NCI-H2029 (cell line): ENCODE measurements around the gene TACR2.

Experiments
- DNase-seq: peaks from one replicate; lab custom pipeline; 2025; lab: John Stamatoyannopoulos, UW

TACR2 gene

DNA sequence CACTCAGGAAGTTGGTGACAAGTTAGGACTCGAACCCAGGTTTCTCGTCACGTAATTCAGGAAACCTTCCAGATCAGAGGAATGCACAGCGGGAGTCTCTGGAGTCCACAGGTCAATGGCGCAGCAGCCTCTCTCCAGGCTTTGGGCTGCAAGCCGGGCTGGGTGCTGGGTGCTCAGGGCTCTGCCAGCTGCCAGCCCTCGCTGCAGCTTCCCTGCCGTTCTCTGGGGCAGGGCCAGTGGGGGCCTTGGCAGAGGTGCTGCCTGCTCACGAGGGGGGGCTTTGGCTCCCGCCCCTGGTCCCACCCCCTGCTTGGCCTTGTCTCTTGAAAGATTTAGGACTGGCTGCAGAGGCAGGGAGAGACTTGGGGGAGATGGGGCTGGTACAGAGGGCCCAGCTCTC lies at the start of gene TACR2:
Gene TACR2 (minus strand): TSS at position 224 of the 400 bp plus-strand sequence. CDS start 595 bp downstream, outside the sequence.
- no peak for DNase-seq

DNA sequence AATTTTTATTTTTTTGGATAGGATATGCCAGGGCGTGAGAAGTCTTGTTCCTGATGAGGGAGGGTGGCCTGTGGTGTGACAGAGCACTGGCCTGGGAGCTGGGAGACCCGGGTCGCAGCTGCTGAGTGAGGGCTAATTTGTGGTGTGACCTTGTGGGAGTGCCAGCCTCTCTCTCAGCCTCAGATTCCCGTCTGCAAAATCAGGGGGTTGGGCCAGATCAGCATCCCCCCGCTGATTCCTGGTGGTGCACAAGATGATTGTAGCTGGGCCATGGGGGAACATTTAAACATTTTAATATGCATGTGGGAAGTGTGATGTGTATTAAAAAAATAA lies 49.4 kb upstream of the TACR2 start:
- no peak for DNase-seq

DNA sequence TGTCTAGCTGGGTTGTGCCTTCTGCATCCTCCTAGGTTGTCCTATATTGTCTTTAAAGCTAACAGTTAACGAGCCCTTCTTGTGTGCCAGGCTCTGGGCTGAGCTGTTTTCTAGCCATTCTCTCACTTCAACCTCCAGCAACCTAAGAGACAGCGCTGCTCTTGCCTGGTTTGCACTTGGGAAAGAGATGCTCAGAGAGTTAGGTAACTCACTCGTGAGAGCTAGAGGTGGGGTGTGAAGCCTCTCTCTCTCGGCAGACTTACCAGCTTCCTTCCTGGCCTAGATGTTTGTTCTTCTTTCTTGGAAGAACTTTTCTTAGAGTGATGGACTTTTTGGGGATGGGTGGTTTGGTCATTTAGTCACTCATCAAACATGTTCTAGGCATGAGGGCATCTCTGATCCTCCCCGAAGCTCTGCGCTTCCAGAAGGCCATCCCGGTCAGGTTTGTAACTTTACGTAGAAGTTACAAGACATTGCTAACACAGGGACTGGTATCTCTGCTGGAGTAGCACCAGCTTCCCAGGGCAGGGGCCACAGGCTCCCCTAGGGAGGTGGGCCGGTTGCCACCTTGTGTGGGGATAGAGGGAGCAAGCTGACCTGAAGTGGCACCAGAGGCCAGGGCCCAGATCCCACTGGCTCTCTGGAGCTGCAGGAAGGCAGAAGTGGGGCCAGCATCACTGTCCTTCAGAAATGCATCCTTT lies 48.9 kb upstream of the TACR2 start:
- DNase-seq, result no peak

DNA sequence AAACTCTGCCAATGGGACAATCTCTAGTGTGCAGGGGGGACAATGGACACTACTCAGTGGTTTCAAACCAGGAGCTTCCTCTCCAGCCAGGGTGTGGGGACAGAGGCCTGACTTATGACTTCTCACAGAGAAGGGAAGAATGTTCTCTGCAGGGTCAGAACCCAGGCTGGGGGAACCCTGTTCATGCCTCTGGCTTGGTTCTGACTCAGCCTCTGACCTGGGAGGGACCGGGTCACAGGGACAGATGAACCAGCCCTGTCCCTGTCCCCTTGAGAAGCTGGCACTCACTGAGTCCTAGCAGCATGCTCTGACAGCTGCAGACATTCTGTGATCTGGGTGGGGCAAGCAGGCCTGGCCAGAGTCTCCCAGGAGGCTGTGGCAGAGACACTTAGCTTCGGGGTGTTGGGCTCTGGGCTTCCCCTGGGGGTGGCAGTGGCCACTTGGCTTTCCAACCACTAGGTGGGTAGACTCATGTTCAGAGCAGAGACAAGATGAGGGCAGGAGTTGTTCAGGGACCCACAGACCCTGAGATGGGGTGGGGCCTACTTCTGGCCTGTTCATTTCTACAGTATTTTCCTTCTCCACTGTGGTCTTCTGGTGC lies 48.2 kb upstream of the TACR2 start:
- DNase-seq, result no peak

DNA sequence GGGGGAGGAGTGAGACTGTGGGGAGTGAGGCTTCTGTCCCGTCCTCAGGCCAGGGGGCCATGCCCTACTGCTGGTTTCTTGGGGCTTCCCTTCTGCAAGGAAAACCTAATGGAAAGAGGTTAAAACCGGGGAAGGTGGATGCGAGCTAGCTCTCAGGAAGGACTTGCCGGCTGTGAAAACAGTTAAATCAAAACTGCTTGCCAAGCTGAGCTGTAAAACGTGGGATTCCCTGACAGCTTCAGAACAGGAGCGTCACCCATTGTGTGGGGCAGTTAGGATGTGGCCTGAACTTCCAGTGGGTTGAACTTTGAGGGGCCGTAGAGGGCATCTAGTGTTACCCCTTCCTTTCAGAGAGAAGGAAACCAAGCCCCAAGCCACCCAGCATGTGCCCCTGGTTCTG lies 47.7 kb upstream of the TACR2 start:
- DNase-seq, result no peak

DNA sequence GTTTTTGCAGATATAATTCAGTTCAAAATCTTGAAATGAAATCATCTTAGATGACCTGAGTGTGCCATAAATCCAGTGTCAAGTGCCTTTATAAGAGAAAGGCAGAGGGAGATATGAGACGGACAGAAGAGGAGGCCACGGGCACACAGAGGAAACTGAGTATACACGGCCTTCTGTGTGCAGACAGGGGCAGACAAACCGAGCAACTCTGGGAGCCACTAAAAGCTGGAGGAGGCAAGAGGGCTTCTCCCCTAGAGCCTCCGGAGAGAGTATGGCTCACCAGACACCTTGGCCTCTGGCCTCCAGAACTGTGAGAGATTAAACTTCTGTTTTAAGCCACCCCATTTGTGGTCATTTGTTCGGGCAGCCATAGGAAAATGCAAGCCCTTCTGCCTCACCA lies 47.2 kb upstream of the TACR2 start:
- DNase-seq, result no peak

DNA sequence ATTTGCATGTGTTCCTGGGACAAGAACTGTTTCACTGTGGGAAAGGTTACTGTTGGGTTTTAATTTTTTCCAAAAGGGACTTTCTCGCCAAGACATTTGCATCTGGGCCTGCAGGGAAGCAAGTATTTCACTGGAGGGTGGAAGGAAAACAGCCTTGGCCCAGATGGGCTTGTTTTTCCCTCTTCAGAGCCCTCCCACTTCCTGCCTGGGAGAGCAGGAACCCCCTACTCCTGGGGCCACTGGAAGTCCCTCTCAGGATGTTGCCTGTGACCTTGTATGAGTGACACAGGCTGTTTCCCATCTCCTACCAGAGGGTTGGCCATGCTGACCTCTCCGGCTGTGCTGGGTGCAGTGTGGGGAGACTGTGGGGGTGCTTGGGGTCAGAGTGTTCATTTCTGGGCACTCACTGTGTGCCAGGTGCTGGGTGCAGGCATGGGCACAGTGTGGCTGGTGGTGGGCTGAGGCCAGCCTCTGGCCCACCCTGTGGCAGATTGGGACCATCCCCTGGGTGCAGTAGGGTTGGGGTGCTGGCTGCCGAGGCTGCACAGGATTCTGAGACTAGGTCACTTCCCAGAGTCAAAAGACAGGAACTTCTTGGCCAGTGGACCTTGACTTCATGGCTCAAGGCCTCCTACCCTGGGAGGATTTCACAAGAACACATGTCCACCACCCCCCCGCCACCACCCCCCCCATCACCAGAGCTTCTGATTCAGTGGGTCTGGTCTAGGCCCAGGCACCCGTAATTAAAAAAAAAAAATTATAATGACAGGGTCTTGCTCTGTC lies 44.7 kb upstream of the TACR2 start:
- DNase-seq, result no peak

DNA sequence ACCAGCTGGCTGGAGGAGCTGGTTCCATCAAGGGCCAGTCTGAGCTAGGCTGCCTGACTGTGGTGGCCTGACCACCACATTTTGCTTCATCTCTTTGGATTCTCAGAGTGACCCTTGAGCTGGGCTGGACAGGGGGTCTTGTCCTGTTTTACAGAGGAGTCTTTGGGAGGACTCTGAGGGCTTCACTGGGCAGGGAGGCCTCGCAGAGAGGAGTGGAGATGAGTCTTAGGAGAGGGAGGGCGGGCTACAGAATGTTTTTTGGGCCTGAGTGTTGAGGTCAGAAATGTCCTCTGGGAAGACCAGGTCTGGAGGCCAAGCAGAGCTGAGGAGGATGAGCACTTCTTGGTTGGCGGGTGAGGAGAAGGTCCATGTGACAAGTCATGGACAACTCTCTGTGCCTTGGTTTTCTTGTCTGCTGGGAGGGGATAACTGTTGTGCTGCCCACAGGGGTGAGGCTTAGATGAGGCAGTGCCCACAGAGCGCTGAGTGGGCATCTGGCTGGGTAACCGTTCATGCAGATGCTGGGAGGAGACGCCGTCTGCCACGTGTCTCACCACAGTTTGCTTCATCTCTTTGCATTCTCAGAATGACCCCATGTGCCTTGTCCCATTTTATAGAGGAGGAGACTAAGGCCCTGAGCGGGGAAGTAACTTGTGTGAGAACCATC lies 44.0 kb upstream of the TACR2 start:
- no peak for DNase-seq

DNA sequence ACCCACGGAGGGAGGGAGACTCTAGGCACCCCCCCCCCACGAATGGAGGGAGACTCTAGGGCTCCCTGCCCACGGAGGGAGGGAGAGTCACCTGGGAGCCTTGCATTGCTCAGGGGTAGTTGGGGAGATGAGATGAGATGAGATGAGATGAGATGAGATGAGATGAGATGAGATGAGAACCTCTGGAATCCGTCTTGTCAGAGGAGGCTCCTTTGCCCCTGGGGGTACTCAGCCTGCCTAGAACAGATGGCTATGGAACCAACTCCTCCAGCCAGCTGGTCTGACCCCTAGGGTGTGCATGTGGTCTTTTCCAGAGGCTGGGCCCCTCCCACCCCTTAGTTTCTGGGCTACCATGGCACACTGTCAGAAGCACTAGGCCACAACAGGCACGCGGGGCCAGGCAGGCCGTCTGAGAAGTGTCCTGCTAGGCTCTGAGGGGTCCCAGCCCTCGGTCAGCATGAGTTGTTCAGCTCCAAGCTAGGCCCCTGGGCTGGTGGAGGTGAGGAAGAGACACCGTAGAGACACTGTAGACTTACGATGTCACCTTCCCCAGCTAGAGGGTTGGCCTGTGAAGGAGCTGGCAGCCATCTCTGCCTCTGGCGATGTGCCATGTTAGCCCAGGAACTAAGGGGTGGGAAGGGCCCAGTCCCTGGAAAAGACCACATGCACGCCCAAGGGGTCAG lies 43.3 kb upstream of the TACR2 start:
- peak; percentile 37 for DNase-seq

DNA sequence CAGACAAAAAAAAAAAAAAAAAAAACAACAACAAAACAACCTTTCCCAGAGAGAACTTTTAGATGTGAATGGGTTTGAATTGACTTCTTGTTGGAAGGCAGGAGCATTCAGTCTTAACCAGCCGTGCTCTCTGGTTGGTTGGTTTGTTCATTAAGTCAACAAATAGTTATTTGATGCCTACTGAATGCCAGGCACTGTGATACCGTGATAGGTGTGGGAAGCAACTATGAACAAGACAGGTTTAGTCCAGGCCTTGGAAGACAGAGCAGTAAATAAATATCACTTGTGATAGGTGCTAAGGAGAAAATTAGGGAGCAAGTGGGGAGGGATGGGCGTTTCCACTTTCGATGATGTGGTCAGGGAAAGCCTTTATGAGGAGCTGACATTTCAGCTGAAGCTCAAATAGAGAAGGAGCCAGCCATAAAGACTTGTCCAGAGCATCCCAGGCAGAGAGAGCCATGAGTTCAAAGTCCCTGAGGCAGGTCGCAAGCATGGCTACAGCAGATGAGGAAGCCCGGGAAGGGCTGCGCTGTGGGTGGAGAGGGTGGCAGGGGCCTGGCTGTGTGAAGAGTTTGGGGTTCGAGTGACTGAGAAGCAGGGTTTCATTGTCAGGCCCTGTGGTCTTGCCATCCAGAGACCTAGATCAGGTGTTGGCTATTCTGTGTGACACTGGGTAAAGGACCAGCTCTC lies 42.5 kb upstream of the TACR2 start:
- DNase-seq, result no peak

DNA sequence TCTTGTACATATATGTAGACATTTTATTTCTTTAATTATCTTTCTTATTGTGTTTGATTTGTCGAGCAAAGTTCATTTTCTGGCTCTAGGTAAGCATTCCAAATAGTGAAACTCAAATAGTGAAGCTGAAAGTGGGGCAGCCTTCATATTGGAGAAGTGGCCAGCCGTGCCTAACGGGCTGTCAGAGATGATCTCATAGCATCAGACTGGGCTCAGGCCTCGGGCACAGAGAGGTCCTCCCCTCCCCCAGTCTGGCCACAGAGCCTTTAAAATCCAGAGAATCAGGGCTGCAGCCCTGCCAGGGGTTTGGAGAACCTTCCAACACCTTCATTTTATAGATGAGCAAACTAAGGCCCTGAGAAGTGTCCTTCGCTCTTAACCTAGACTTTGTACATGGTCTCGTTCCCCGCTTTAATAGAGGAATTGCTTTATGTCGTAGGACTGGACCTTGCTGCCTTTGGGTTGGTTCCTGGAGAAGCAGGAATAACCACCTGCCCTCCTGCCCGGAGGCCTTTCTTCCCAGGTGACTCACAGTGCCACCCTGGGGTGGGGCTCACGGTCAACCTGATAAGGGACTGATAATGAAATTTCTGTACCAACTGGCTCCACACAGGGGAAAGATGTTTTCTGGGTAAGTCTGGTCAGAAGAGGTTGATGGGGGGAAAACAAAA lies 41.8 kb upstream of the TACR2 start:
- DNase-seq, result no peak

DNA sequence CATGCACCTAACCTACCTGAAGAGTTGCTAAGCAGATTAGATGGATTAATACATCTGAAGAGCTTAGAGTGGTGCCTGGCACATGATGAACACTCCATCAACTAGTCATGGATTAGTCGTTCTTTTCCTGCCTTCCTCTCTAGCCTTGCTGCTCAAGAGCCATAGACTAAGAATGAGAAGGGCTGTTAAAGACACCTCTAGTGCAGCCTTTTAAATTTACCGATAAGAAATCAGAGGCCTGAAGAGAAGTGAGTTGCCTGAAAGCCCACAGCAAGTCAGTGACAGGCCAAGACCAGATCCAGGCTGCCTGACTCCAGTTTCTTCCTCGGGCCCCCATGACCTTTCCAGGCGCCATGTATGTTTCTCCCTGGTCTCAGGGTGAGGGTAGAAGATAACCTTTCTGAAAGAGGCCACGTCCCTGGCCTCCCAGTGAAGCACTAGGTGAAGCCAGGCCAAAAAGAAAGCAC lies 41.1 kb upstream of the TACR2 start:
- no peak for DNase-seq

DNA sequence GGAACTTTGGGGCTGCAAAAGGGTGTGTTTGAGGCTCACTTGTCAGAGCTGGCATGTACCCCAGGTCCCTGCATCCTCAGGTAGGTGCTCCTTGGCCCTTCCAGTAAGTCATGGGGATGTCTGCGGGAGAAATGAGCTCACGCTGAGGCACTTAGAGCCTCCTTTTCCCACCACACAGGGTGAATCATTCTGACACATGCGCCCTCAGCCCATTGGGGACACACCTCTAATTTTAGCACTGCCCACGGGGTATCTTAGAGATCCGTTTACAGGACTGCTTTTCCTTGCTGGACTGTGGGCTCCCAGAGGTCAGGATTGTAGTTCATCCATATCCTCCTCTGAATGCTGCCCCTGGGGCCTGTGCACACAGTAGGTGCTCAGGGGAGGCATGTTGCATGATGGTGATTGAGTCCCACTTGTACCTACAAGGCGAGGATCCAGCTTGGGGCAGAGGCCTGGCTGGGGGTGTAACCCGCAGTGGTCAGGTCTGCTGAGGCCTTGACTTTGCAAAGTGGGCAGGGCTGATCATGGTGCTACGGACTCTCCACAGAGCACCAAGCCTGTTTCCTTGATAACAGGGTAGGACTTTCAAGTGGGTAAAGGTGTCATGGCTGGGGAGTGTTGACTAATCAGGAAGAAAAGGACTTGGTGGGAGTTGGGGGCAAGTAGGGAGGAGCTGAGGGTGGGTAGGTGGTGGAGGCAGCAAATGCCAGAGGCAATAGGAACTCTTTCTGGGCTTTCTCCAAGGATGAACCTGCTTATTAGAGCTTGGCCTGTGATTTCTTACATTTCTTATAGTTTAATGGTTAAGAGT lies 40.4 kb upstream of the TACR2 start:
- no peak for DNase-seq

DNA sequence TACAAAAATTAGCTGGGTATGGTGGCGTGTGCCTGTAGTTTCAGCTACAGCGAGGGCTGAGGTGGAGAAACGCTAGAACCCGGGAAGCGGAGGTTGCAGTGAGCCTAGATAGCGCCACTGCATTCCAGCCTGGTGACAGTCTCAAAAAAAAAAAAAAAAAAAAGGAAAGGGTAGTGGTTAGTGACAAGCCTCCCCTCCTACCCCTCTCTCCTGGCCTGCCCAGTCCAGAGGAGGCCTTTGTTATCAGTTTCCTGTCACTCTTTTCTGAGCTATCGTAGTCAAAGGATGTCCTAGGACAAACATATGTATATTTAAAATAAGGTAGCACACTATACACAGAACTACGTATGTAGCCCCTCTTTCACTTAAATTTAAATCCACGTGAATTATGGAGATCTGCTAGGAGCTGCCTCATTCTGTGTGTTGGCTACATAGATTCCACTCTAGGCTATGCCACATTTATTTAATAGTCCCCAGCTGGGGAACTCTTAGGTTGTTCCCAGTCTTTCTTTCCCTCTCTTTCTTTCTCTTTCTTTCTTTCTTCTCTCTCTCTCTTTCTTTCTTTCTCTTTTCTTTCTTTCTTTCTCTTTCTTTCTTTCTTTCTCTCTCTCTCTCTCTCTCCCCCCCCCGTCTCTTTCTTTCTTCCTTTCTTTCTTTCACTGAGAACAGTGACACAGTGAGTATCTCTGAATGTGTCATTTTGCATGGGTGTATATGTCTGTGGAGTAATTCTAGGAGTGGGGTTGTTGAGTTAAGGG lies 38.5 kb upstream of the TACR2 start:
- DNase-seq, result no peak

DNA sequence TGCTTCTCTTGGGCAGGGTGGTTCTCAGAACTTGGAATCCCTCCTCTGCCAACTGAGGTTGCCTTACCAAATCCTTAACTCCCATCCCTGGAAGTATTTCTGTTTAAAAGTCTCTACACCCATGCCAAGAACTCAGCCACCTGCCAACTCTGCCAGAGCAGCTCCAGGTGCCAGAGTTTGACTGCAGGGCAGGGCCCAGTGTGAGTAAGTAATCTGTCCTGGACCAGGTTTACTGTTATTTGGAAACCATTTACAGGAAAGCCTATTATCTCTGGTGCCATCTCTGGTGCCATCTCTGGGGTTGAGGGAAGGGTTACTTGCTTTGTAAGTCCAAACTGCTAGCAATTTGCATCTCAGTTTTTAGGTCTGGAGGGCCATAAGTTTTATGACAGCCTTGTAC lies 37.1 kb upstream of the TACR2 start:
- no peak for DNase-seq

DNA sequence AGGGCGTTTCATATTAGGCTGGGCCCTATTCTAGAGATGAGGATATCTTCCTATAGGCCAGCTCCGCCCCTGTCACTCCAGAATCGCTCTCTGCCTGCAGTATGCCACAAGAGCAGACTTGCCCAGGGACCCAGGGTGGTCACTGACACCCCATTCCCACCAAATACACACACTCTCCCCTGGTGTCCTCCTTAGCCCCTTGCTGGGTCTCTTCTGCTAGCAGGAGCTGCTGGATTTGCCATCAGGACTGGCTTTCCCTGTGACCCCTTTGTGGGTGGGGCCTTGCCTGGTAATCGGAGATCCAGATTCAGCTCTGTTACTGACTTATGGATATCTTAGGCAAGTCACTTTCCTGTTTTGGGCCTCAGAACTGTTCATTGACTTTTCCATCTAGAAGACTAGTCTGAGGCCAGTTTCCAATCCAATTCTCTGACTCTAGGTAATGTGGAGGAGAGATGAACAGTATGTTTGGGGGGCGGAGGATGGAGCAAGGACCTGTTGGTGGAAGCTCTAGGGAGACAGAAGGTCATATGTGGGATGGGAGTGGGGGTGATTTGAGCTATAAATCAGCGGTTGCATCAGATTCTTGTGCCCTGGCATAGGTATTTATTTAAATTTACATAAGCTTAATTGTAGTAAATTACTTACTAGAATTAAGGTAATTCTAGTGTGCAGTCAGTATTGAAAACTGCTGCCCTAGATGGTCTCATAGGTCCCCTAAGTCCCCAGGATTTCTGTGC lies 36.1 kb upstream of the TACR2 start:
- no peak for DNase-seq

DNA sequence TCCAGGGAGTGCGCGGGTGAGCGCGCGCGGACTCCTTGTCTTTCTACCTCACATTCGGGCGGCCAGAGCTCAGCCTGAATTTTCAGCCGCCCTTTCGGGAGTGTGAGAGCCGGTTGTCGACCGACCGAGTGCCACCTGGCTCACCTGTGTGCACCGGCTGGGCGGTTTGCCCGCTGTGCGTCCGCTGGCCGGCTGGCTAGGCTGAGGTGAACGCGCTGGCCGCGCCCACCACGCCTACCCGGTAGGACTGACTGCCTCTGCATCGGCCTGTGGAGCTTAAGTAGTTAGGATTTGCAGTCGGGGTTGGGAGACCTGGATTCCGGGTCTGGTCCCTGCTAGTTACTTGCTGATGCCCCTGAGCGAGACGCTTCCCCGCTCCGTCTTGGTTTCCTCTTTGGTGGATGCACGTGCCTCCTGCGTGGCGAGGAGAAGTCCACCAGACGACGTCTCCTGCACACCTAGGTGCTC lies 35.1 kb upstream of the TACR2 start:
- no peak for DNase-seq

DNA sequence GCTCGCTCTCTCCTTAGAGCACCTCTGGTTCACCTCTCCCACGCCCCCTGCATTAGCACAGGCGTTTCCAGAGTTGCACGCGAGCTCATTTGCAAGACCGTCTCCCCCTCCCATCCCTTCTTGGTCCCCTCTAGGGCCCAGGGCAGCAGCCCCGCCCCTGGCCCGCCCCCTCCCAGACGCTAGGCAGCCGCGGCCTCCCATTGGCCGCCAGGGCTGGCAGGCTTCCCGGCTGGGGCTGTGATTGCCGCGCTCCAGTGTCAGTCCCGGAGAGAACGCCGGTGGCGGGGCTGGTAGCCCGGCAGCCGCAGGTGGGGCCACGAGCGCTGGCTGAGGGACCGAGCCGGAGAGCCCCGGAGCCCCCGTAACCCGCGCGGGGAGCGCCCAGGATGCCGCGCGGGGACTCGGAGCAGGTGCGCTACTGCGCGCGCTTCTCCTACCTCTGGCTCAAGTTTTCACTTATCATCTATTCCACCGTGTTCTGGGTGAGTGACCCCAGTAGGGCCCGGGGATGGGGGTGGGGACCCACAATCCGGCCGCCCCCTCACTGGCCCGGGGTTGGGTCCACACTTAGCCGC lies 34.6 kb upstream of the TACR2 start, which contains the start of gene TSPAN15:
Gene TSPAN15 (plus strand): TSS at position 257 of the 575 bp plus-strand sequence. CDS start 130 bp downstream, at position 387.
- DNase-seq, result peak; percentile 74
